HS-27A (cell line): ENCODE measurements around the gene RASGRP1.
A peak's percentile ranks its signal among the peaks of the same experiment; 100 is the strongest.

Source experiments
- DNase-seq: peaks from one replicate; pipeline ENCODE4 v3.0.0-alpha.2; 2012; ENCODE audit warnings: low read depth, missing footprints

The RASGRP1 gene

GRCh38 chr15:38565287-38565670, 665 bp upstream of the RASGRP1 start:
- DNase-seq = no peak

GRCh38 chr15:38563723-38564519, 693 bp downstream of the RASGRP1 start:
- DNase-seq = no peak

GRCh38 chr15:38562278-38562677, 2.3 kb downstream of the RASGRP1 start:
- DNase-seq = no peak

GRCh38 chr15:38560456-38560926, 4.1 kb downstream of the RASGRP1 start:
- no peak for DNase-seq

- DNase-seq = no peak
These were observed 4.8 kb downstream of the RASGRP1 start for GRCh38 chr15:38559636-38560307.

- no peak for DNase-seq
These were observed 5.5 kb downstream of the RASGRP1 start for GRCh38 chr15:38559131-38559530.

GRCh38 chr15:38558372-38559059, 6.1 kb downstream of the RASGRP1 start:
- DNase-seq = no peak

GRCh38 chr15:38557921-38558320, 6.7 kb downstream of the RASGRP1 start:
- DNase-seq = no peak

- peak; percentile 52 for DNase-seq
These were observed 8.8 kb downstream of the RASGRP1 start for GRCh38 chr15:38555686-38556334.

GRCh38 chr15:38554354-38554753, 10.3 kb downstream of the RASGRP1 start:
- no peak for DNase-seq

GRCh38 chr15:38553071-38553470, 11.5 kb downstream of the RASGRP1 start:
- no peak for DNase-seq

GRCh38 chr15:38551720-38552648, 12.6 kb downstream of the RASGRP1 start:
- no peak for DNase-seq

GRCh38 chr15:38549222-38549621, 15.4 kb downstream of the RASGRP1 start:
- DNase-seq = no peak

- no peak for DNase-seq
These were observed 17.2 kb downstream of the RASGRP1 start for GRCh38 chr15:38547255-38547997.

- no peak for DNase-seq
These were observed 19.4 kb downstream of the RASGRP1 start for GRCh38 chr15:38545179-38545578.

- no peak for DNase-seq
These were observed 23.6 kb downstream of the RASGRP1 start for GRCh38 chr15:38541026-38541425.

GRCh38 chr15:38540510-38540909, 24.1 kb downstream of the RASGRP1 start:
- no peak for DNase-seq

- no peak for DNase-seq
These were observed 25.6 kb downstream of the RASGRP1 start for GRCh38 chr15:38539008-38539343.

- no peak for DNase-seq
These were observed 26.1 kb downstream of the RASGRP1 start for GRCh38 chr15:38538328-38539007.

GRCh38 chr15:38536201-38536676, 28.4 kb downstream of the RASGRP1 start:
- peak; percentile 92 for DNase-seq
